GM12873 (cell line): Measurements from ENCODE around the gene BANF1.

ENCODE experiments used
- TF ChIP-seq, protein P1 (sequence below): IDR thresholded peaks from 2 replicates; pipeline ENCODE4 v1.5.1; 2012; ENCODE audit warnings: low read depth, mild to moderate bottlenecking, moderate library complexity, low read length, control low read depth; ENCODE audit not compliant: insufficient read depth; ENCODE audit errors: missing control alignments

The BANF1 gene

GRCh38 chr11:66046901-66047300, 44.6 kb downstream of the BANF1 start:
- TF ChIP-seq, protein P1, sequence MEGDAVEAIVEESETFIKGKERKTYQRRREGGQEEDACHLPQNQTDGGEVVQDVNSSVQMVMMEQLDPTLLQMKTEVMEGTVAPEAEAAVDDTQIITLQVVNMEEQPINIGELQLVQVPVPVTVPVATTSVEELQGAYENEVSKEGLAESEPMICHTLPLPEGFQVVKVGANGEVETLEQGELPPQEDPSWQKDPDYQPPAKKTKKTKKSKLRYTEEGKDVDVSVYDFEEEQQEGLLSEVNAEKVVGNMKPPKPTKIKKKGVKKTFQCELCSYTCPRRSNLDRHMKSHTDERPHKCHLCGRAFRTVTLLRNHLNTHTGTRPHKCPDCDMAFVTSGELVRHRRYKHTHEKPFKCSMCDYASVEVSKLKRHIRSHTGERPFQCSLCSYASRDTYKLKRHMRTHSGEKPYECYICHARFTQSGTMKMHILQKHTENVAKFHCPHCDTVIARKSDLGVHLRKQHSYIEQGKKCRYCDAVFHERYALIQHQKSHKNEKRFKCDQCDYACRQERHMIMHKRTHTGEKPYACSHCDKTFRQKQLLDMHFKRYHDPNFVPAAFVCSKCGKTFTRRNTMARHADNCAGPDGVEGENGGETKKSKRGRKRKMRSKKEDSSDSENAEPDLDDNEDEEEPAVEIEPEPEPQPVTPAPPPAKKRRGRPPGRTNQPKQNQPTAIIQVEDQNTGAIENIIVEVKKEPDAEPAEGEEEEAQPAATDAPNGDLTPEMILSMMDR, result no peak

- TF ChIP-seq, protein P1, result no peak
Observed at GRCh38 chr11:66047541-66048365, 45.5 kb downstream of the BANF1 start.

- TF ChIP-seq, protein P1, result no peak
Observed at GRCh38 chr11:66048547-66049323, 46.4 kb downstream of the BANF1 start, which contains the start of gene GAL3ST3. Gene GAL3ST3 (minus strand): TSS chr11:66049161. CDS start chr11:66045415, 3,746 bp downstream.

- TF ChIP-seq, protein P1, result no peak
Observed at GRCh38 chr11:66050581-66051231, 48.4 kb downstream of the BANF1 start.

DNA sequence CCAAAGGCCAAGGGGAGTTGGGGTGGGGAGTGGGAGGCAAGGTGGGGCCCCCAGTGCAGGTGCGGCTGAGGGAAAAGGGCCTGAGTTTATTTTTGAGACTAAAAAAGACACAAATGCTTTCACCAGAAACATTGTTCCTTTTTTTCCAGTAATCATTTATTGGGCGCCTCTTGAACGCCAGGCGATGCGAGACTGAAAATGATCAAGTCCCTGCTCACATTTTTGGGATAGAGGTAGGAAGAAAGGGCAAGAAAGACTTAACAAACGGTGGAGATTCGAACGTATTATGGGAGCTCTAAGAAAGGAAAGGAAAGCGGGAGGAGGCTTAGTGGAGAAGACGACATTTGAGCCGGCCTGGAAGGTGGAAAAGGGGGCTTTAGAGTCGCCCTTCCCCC, 49.1 kb downstream of the BANF1 start:
- TF ChIP-seq, protein P1, result no peak

DNA sequence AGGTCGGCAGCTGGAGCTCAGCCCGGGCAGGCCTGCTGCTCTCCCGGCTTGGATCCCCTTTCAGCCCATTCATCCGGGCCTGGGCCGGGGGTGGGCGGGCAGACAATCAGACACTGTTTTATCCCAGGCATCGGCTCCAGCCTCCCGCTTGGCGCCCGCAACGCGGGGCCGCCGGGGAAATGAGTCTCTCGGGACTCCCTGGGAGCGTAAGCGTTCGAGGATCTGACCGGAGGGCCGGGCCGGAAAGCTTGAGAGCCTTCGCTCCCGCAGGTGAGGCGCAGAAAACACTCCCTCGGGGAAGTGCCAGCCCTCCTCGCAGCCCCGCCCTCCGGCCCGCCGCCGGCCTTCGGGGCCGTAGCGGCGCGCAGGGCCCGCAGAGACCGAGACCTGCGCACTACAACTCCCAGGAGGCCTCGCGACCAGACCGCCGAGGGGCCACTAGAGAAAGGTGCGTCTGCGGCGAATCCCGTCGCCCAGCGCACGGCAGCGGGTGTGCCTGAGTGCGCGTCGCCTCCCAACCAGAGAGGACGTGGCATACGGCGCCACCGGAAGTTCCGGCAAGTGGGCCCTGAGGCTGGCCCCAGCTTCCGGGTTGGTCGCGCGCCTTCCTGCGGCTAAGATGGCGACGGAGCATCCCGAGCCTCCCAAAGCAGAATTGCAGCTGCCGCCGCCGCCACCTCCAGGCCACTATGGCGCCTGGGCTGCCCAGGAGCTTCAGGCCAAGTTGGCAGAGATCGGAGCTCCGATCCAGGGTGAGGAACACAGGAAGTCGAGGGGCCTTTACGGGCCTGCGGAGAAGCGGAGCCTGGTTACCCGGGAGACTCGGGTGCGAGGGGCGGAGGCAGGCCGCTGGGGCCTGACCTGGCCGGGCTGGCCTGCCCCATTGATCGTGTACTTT, 49.7 kb downstream of the BANF1 start, which contains the start of gene SF3B2:
Gene SF3B2 (plus strand): TSS at position 599 of the 898 bp plus-strand sequence. CDS start 21 bp downstream, at position 620.
- TF ChIP-seq, protein P1, result no peak
